Measurements from ENCODE around the gene SOX6.

The SOX6 gene

GRCh38 chr11:16158426-16158994 lies 197.8 kb downstream of the SOX6 start:
- Mint-ChIP-seq H3K27me3 (ENCODE audit: low read depth, poor library complexity) (no peaks in the 10 kb centered on the region), H3K27ac (no peak overlapping the region), H3K9me3 (no peaks in the 10 kb centered on the region), H3K36me3 (ENCODE audit: low read depth) (peaks cover 8% of the 10 kb centered on the region), H3K4me3 (no peak overlapping the region), H3K4me1 (peaks cover 10% of the 10 kb centered on the region)
- no peak for DNase-seq
- no peak for TF ChIP-seq CTCF (IDR thresholded peaks at IDR 0.05)

GRCh38 chr11:16157327-16157726 lies 199.0 kb downstream of the SOX6 start:
- peaks cover 4% of the 10 kb centered on the region for H3K36me3 Mint-ChIP-seq (ENCODE audit: low read depth)
- no peak for TF ChIP-seq CTCF (IDR thresholded peaks at IDR 0.05)
- DNase-seq: no peak
- no peaks in the 10 kb centered on the region for H3K27me3 Mint-ChIP-seq (ENCODE audit: low read depth, poor library complexity)
- H3K27ac Mint-ChIP-seq: no peak overlapping the region
- H3K4me1 Mint-ChIP-seq: peaks cover 10% of the 10 kb centered on the region
- H3K4me3 Mint-ChIP-seq: no peak overlapping the region
- no peaks in the 10 kb centered on the region for H3K9me3 Mint-ChIP-seq

GRCh38 chr11:16155448-16155847 lies 200.9 kb downstream of the SOX6 start:
- H3K36me3 Mint-ChIP-seq (ENCODE audit: low read depth): peaks cover 4% of the 10 kb centered on the region
- TF ChIP-seq CTCF (IDR thresholded peaks at IDR 0.05): no peak

GRCh38 chr11:16154715-16155396 lies 201.5 kb downstream of the SOX6 start:
- Mint-ChIP-seq H3K36me3 (ENCODE audit: low read depth) (peaks cover 4% of the 10 kb centered on the region), H3K27me3 (ENCODE audit: low read depth, poor library complexity) (no peaks in the 10 kb centered on the region), H3K4me1 (peaks cover 20% of the 10 kb centered on the region), H3K27ac (no peak overlapping the region), H3K9me3 (no peaks in the 10 kb centered on the region), H3K4me3 (no peak overlapping the region)
- no peak for DNase-seq
- no peak for TF ChIP-seq CTCF (IDR thresholded peaks at IDR 0.05)

More at GRCh38 chr11:16155448-16155847, 200.9 kb downstream of the SOX6 start:
- peaks cover 20% of the 10 kb centered on the region for H3K4me1 Mint-ChIP-seq
- no peaks in the 10 kb centered on the region for H3K27me3 Mint-ChIP-seq (ENCODE audit: low read depth, poor library complexity)
- H3K27ac Mint-ChIP-seq: no peak overlapping the region
- no peak for DNase-seq
- H3K9me3 Mint-ChIP-seq: no peaks in the 10 kb centered on the region
- H3K4me3 Mint-ChIP-seq: no peak overlapping the region

- TF ChIP-seq CTCF (IDR thresholded peaks at IDR 0.05): no peak
- Mint-ChIP-seq H3K4me1 (peaks cover 25% of the 10 kb centered on the region), H3K4me3 (no peak overlapping the region), H3K9me3 (no peaks in the 10 kb centered on the region), H3K27me3 (ENCODE audit: low read depth, poor library complexity) (no peaks in the 10 kb centered on the region), H3K36me3 (ENCODE audit: low read depth) (peaks cover 4% of the 10 kb centered on the region), H3K27ac (no peak overlapping the region)
- no peak for DNase-seq
Observed at GRCh38 chr11:16153951-16154350, 202.4 kb downstream of the SOX6 start.

- peaks cover 46% of the 10 kb centered on the region for H3K4me1 Mint-ChIP-seq
- H3K9me3 Mint-ChIP-seq: peaks cover 8% of the 10 kb centered on the region
- no peaks in the 10 kb centered on the region for H3K27me3 Mint-ChIP-seq (ENCODE audit: low read depth, poor library complexity)
- no peak for DNase-seq
- H3K27ac Mint-ChIP-seq: no peak overlapping the region
- peaks cover 9% of the 10 kb centered on the region for H3K36me3 Mint-ChIP-seq (ENCODE audit: low read depth)
- TF ChIP-seq CTCF (IDR thresholded peaks at IDR 0.05): no peak
- H3K4me3 Mint-ChIP-seq: no peak overlapping the region
Observed at GRCh38 chr11:16151138-16151537, 205.2 kb downstream of the SOX6 start.

Data from nephron progenitor cell (in vitro differentiated cells).